Stomach (tissue), 4 donors: ENCODE measurements around the gene MEX3A.

ENCODE experiments used
- POLR2A ChIP-seq, 4 donors: fragments of 450-650 bp; IDR thresholded peaks; one replicate each; pipeline ENCODE4 v1.6.1; 2016; ENCODE audit warnings: antibody characterized with exemption in 4 of 4, control low read depth in 2 of 4, mild to moderate bottlenecking in 1 of 4, moderate library complexity in 1 of 4
- POLR2AphosphoS5 ChIP-seq, 3 donors: sonication (generic); formaldehyde crosslinking; IDR thresholded peaks; one replicate each; pipeline ENCODE4 v1.6.1; 2016; ENCODE audit warnings: antibody characterized with exemption in 3 of 3
- TF ChIP-seq, protein P1 (sequence below), 7 experiments: fragments of 450-650 bp in 4 of 7; fragments of 200-600 bp in 3 of 7; sonication (generic) in 3 of 7; IDR thresholded peaks; one replicate each; pipeline ENCODE4 v1.5.1; 2016 to 2019; ENCODE audit warnings: antibody characterized with exemption in 7 of 7, control low read depth in 2 of 7, mild to moderate bottlenecking in 1 of 7

GRCh38 chr1:156051011-156051725 is 31.1 kb downstream of the MEX3A start:
- TF ChIP-seq, protein P1, sequence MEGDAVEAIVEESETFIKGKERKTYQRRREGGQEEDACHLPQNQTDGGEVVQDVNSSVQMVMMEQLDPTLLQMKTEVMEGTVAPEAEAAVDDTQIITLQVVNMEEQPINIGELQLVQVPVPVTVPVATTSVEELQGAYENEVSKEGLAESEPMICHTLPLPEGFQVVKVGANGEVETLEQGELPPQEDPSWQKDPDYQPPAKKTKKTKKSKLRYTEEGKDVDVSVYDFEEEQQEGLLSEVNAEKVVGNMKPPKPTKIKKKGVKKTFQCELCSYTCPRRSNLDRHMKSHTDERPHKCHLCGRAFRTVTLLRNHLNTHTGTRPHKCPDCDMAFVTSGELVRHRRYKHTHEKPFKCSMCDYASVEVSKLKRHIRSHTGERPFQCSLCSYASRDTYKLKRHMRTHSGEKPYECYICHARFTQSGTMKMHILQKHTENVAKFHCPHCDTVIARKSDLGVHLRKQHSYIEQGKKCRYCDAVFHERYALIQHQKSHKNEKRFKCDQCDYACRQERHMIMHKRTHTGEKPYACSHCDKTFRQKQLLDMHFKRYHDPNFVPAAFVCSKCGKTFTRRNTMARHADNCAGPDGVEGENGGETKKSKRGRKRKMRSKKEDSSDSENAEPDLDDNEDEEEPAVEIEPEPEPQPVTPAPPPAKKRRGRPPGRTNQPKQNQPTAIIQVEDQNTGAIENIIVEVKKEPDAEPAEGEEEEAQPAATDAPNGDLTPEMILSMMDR (IDR thresholded peaks at IDR 0.05), result no peak
- no peak for TF ChIP-seq POLR2AphosphoS5 (IDR thresholded peaks at IDR 0.05)
- no peak for TF ChIP-seq POLR2A (IDR thresholded peaks at IDR 0.05)
